GM12872 (cell line): ENCODE measurements around the gene NDUFAF4.

Experiments used
- CTCF ChIP-seq: IDR thresholded peaks from 3 replicates; pipeline ENCODE4 v1.5.1; 2011; ENCODE audit warnings: low read depth, mild to moderate bottlenecking, low read length, moderate library complexity; ENCODE audit not compliant: insufficient read depth

Gene NDUFAF4

GRCh38 chr6:96931198-96931597 lies 33.5 kb upstream of the NDUFAF4 start:
- no peak for TF ChIP-seq CTCF

- no peak for TF ChIP-seq CTCF
These were observed 32.0 kb upstream of the NDUFAF4 start for GRCh38 chr6:96929741-96930140.

GRCh38 chr6:96927660-96928059 lies 30.0 kb upstream of the NDUFAF4 start:
- no peak for TF ChIP-seq CTCF

GRCh38 chr6:96926425-96926824 lies 28.7 kb upstream of the NDUFAF4 start:
- TF ChIP-seq CTCF = no peak

- TF ChIP-seq CTCF = no peak
These were observed 27.6 kb upstream of the NDUFAF4 start for GRCh38 chr6:96925290-96925687.

- no peak for TF ChIP-seq CTCF
These were observed 26.3 kb upstream of the NDUFAF4 start for GRCh38 chr6:96923871-96924493.

- no peak for TF ChIP-seq CTCF
These were observed 25.7 kb upstream of the NDUFAF4 start for GRCh38 chr6:96923400-96923799.
